HG02885 (cell line): ENCODE results near the gene IFITM10.

Experiments
- ATAC-seq: cut with Tn5 transposase; IDR thresholded peaks from one replicate; pipeline ENCODE4 v1.9.1; 2021; ENCODE audit warnings: mild to moderate bottlenecking; ENCODE audit not compliant: unreplicated experiment, poor library complexity

IFITM10 gene

GRCh38 chr11:1763796-1764661 is 13.6 kb upstream of the IFITM10 start, which contains the start of gene CTSD:
TSS of gene CTSD (minus strand) at chr11:1763927. CDS start at chr11:1763859, 68 bp downstream.
- peak; percentile 81 for ATAC-seq

- peak; percentile 19 for ATAC-seq
Observed at GRCh38 chr11:1763336-1763795, 13.0 kb upstream of the IFITM10 start.

GRCh38 chr11:1762537-1763302 is 12.3 kb upstream of the IFITM10 start:
- no peak for ATAC-seq

DNA sequence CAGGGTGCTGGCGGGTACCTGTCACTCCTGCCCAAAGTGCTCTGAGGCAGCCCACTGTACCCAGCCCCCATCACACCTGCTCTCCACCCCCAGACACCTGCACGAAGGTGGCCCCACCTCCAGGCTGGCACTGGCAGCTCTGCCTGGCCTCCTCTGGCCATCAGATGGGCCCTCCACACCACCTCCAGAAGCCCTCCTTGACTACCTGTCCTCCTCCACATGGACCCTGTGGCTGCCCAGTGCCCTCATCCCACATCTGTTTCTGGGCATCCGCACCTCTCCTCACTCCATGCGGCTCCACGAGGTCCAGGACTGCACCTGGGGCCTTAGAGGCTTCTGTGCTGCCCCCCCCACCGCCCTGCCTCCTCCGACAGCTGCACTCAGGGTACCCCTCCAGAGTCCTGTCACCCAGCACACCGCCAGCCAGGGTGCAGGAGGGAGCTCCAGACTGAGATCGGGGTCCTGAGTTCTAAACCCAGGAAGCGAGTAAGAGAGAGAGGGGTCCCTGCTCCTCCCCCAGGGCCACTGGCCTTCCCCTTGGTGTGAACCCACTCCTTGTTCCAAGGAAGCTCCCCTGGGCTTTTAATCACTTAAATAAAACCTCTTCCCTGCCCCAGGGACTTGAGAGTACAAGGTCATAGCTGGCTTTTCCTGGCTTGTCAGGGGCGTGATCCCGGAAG is 11.6 kb upstream of the IFITM10 start:
- no peak for ATAC-seq

DNA sequence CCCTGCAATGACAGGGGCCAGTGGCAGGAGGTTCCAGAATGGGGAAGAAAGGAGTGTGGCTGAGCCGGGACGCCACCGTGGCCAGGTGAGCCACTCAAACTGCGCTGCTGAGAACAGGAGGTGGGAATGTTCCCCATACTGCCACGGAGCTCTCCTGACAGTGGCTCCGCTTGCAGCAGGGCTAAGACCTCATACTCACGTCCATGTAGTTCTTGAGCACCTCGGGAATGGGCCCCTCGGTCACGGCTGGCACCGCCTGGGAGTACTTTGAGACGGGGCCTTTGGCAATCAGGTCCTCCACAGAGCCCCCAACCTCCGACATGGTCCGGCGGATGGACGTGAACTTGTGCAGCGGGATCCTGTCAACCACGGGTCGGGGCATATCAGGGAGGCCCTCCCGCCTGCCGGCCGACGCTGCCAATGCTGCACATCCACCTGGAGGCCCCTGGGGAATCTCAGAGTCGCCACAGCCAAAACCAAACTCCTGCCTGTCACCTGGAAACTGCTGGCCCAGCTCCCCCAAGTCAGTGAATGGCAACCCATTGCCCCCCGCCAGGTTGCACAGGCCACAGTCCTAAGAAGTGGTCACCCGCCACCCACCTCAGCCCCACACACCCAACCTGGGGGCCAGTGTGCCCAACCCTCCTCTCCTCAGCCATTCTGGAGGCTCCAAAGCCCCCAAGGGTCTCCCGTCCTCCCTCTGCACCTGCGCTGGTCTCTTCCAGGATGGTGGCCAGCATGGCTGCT is 10.9 kb upstream of the IFITM10 start:
- no peak for ATAC-seq

DNA sequence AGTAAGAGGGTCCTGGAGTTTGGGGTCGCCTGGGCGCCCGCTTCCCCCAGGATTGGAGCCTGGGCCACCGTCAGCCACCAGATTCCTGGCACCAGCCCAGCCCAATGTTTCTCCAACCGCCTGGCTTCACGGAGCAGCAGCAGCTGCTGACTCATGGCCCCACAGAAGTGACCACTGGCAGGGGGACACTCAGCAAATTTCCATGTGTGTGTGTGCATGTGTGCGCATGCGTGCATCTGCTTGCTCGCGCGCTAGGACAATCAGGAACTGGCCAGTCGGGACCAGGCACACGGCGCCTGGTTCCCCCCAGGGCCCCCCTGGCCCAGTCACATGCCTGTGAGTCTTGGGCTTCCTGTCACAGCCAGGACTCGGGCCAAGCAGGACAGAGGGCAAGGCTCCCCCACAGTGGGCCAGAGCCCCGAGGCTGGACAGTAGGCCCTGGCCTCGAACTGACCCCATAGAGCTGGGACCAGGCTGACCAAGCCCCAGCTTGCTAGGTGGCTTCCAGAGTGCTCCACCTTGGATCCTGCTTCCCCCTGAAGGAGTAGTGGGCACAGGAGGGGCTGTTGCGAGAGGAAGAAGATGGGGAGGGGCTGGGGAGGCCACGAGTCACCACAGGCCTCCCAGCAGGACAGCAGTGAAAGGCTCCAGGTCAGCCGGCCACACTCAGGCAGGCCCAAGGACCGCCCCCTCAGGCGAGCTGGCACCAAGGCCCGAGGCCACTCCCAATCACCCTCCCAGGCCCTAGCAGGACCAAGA is 10.1 kb upstream of the IFITM10 start:
- ATAC-seq: no peak

GRCh38 chr11:1759851-1760220 is 9.4 kb upstream of the IFITM10 start:
- ATAC-seq: no peak

DNA sequence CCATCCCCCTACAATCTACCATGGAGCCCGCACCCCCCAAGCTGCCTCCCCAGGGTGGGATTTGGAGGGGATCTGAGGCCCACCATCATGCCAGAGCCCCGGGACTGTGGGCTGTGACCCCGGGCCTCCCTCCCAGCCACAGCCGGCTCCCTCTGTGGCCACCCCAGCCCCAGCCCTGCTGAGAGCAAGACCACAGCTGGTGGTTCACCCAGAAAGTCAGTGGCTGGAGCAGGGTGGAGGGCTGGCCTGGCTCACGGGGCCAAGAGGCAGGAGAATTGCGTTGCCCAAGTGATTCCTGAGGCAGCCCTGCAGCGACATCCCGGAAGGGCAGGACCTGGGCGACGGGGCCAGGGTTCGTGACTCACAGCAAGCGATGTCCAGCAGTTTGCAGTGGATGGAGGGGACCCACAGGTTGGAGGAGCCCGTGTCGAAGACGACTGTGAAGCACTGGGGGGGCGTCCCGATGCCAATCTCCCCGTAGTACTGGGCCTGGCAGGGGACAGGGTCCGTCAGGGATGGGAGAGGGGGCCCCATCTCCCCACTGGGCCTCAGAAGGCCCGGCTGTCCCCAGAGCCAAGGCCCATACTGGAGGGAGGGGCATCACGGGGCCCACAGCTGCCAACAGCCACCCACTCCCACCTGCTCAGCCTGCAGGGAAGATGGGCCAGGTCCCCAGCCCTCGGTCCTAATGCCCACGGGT is 8.9 kb upstream of the IFITM10 start:
- ATAC-seq: no peak

DNA sequence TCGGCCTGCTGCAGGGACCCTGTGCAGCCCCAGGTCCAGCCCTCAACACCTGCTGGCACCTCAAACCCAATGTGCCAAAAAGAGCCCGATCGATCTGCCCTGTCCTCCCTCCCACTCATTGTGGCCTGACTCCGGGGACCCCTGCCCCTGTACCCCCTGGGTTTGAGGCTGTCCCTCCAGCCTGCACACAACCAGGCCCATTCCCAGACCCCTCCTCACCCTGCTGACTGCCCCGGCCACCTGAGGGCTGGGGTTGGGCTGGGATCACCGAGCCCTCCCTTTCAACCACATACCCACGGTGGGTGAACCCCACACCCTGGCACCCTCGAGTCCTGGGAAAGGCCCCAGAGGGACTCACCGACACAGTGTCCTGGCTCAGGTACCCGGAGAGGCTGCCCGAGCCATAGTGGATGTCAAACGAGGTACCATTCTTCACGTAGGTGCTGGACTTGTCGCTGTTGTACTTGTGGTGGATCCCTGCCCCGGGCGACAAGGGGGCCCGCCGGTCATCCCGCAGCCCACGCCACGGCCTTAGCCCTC is 8.3 kb upstream of the IFITM10 start:
- ATAC-seq: no peak

DNA sequence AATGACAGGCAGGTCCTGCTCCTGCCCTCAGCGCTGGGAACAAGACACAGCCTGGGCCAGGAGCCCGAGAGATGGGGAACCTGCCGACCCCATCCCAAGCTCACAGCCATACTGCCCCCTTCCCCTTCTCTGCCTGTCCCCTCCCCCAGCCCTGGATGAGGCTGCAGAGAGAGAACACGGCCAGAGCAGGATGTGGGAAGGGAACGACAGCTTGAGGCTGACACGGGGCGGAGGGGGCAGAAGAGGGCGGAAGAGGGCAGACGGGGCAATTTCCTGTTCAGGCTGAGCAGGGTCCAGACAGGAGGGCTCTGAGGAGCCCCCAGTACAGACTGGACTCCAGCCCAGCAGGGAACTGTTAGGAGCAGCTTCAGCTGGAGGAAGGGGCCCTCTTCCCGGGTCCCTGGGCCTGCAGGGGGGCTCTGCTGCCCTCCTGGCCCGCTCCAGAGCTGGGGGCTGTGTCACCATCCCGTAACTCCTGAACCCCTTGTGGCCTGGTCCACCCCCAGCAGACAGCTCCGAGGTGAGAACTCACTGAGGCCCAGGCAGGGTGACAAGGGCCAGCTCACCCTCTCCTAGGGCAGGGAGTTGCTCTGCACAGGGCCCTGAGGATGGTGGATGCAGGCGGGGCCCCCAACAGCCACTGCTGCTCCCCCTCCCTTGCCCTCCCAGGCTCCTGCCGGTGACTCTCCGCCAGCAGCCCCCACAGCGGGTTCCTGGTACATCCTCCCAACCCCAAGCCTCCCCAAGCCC is 7.6 kb upstream of the IFITM10 start:
- no peak for ATAC-seq

GRCh38 chr11:1756791-1757771 is 6.7 kb upstream of the IFITM10 start:
- no peak for ATAC-seq

- ATAC-seq: no peak
Observed at GRCh38 chr11:1755692-1756561, 5.5 kb upstream of the IFITM10 start.

DNA sequence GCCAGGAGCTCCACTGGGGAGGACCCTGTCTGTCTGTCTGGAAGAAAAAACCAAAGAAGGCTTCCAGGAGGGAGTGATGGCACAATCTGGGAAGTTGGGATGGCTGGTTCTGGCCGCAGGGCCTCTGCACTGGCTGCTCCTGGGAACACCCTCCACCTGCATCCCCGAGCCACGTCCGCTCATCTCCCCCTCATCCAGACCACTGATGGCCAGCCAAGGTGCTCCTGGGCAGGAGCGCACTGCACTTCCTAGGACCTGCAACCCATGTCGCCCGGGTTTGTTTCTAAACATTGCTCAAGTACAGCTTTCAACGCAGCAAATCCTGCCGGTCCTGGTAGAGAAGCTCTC is 4.9 kb upstream of the IFITM10 start:
- ATAC-seq: no peak

- ATAC-seq: no peak
Observed at GRCh38 chr11:1754376-1755150, 4.2 kb upstream of the IFITM10 start.

DNA sequence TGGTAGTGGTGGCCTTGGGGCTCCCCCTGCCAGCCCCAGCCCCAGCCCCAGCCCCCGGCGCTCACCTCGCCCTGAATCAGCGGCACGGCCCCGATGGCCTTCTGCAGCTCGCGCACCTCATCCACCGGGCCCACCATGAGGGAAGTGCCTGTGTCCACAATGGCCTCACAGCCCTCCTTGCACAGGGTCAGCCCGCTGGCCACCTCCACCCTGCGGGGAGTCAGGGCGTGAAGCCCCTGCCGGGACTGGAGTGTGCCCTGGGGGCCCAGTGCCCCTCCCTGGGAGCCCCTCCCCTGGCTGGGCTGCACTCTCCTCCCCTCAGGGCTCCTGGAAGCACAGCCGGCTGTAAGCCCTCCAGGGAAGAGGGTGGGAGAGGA is 3.5 kb upstream of the IFITM10 start:
- ATAC-seq: no peak
